ENCODE measurements around the gene DBF4B.

DNA sequence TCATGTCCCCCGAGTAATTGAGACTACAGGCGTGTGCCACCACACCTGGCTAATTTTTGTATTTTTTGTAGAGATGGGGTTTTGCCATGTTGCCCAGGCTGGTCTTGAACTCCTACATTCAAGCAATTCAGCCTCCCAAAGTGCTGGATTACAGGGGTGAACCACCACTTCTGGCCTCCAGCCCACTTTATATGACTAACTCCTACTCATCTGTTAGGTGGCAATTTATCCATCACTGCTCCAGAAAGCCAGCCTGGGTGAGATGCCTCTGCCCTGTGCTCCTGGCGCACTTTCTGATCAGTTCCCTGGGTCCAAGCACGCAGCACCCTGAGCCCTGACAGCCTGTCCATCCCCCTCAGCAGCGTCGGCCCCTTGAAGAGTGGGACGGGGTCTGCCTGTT lies 79.7 kb downstream of the DBF4B start:
- no peak for TF ChIP-seq FOXP1 (CRISPR knock-in tag; IDR thresholded peaks at IDR 0.05; ENCODE audit: borderline replicate concordance)
- TF ChIP-seq, protein P1, sequence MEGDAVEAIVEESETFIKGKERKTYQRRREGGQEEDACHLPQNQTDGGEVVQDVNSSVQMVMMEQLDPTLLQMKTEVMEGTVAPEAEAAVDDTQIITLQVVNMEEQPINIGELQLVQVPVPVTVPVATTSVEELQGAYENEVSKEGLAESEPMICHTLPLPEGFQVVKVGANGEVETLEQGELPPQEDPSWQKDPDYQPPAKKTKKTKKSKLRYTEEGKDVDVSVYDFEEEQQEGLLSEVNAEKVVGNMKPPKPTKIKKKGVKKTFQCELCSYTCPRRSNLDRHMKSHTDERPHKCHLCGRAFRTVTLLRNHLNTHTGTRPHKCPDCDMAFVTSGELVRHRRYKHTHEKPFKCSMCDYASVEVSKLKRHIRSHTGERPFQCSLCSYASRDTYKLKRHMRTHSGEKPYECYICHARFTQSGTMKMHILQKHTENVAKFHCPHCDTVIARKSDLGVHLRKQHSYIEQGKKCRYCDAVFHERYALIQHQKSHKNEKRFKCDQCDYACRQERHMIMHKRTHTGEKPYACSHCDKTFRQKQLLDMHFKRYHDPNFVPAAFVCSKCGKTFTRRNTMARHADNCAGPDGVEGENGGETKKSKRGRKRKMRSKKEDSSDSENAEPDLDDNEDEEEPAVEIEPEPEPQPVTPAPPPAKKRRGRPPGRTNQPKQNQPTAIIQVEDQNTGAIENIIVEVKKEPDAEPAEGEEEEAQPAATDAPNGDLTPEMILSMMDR (IDR thresholded peaks at IDR 0.05), result no peak
- TF ChIP-seq, protein P2, sequence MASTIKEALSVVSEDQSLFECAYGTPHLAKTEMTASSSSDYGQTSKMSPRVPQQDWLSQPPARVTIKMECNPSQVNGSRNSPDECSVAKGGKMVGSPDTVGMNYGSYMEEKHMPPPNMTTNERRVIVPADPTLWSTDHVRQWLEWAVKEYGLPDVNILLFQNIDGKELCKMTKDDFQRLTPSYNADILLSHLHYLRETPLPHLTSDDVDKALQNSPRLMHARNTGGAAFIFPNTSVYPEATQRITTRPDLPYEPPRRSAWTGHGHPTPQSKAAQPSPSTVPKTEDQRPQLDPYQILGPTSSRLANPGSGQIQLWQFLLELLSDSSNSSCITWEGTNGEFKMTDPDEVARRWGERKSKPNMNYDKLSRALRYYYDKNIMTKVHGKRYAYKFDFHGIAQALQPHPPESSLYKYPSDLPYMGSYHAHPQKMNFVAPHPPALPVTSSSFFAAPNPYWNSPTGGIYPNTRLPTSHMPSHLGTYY (CRISPR knock-in tag; IDR thresholded peaks at IDR 0.05), result no peak
- TF ChIP-seq NFYB (CRISPR knock-in tag; conservative IDR thresholded peaks at IDR 0.05; ENCODE audit: low read depth), result no peak
- no peak for TF ChIP-seq GABPB1 (CRISPR knock-in tag; IDR thresholded peaks at IDR 0.05)
- TF ChIP-seq, protein P3, sequence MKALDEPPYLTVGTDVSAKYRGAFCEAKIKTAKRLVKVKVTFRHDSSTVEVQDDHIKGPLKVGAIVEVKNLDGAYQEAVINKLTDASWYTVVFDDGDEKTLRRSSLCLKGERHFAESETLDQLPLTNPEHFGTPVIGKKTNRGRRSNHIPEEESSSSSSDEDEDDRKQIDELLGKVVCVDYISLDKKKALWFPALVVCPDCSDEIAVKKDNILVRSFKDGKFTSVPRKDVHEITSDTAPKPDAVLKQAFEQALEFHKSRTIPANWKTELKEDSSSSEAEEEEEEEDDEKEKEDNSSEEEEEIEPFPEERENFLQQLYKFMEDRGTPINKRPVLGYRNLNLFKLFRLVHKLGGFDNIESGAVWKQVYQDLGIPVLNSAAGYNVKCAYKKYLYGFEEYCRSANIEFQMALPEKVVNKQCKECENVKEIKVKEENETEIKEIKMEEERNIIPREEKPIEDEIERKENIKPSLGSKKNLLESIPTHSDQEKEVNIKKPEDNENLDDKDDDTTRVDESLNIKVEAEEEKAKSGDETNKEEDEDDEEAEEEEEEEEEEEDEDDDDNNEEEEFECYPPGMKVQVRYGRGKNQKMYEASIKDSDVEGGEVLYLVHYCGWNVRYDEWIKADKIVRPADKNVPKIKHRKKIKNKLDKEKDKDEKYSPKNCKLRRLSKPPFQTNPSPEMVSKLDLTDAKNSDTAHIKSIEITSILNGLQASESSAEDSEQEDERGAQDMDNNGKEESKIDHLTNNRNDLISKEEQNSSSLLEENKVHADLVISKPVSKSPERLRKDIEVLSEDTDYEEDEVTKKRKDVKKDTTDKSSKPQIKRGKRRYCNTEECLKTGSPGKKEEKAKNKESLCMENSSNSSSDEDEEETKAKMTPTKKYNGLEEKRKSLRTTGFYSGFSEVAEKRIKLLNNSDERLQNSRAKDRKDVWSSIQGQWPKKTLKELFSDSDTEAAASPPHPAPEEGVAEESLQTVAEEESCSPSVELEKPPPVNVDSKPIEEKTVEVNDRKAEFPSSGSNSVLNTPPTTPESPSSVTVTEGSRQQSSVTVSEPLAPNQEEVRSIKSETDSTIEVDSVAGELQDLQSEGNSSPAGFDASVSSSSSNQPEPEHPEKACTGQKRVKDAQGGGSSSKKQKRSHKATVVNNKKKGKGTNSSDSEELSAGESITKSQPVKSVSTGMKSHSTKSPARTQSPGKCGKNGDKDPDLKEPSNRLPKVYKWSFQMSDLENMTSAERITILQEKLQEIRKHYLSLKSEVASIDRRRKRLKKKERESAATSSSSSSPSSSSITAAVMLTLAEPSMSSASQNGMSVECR (CRISPR knock-in tag; IDR thresholded peaks at IDR 0.05; ENCODE audit: borderline replicate concordance), result no peak
- TF ChIP-seq, protein P4, sequence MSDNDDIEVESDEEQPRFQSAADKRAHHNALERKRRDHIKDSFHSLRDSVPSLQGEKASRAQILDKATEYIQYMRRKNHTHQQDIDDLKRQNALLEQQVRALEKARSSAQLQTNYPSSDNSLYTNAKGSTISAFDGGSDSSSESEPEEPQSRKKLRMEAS (CRISPR knock-in tag; IDR thresholded peaks at IDR 0.05), result no peak
